GM18873 (cell line): Measurements from ENCODE around the gene CDK5RAP2.
A peak's percentile ranks its signal among the peaks of the same experiment; 100 is the strongest.
"Not testable (repeated sequence)": the region's sequence is repeated elsewhere in the genome, so short reads cannot be mapped to it uniquely, and the experiment has no call there.

ENCODE experiments used
- ATAC-seq: cut with Tn5 transposase; IDR thresholded peaks from one replicate; pipeline ENCODE4 v1.9.1; 2021; ENCODE audit warnings: mild to moderate bottlenecking, moderate library complexity, moderate number of reproducible peaks; ENCODE audit not compliant: unreplicated experiment, low FRiP score

The CDK5RAP2 gene

DNA sequence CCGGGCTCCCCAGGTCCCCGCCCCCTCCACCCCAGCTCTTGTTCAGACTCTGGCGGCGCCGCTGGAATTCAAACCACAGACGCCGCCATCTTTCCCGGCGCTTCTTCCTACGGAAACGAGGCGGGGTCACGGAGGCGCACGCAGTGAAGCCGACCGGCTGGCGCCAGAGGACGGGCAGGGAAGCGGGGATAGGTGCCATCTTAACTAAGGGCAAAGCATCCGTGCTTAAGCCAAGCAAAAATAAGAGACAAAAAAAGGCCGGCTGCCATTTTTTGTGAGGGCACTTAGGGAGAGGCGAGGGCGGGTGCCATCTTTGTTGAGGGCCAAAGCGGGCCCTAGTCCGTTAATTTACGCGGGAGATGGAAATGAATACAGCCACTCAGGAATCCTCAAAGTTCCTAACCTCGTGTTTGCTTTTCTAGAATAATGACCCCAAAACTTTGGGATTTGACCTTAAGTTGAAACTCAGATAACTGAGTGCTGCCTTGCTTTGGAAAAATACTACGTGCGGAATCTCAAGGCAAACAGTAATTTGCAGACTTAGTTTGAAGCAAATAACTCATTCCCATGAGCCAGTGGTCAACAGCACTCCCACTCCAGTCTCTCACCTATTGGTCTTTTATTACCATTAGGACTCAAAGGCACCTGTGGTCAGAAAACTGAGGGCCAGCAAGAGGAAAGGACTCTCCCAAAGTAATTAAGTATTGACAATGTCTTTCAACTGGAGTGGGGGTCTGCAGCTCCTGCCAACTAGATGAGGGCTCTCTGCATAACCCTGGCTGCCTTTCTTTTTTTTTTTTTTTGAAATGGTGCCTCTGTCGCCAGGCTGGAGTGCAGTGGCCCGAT is at the start of gene CDK5RAP2:
Gene CDK5RAP2, minus strand, starts transcription at position 117 of the 846 bp plus-strand sequence. CDS start 189 bp downstream, outside the sequence.
- peak; percentile 93 for ATAC-seq

DNA sequence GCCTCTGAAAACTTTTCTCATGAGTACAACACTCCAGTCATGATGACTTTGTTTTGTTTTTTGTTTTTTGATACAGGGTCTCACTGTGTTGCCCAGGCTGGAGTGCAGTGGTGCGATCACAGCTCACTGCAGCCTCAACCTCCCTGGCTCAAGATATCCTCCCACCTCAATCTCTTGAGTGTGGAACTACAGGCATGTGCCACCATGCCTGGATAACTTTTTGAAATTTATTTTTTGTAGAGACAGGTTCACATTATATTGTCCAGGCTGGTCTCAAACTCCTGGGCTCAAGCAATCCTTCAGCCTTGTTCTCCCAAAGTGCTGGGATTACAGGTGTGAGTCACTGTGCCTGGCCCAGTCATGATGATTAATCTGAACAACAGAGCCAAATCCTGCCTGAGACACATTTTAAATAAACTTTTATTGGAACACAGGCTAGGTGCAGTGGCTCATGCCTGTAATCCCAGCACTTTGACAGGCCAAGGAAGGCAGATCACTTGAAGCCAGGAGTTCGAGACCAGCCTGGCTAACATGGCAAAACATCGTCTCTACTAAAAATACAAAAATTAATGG is 49.0 kb upstream of the CDK5RAP2 start:
- not testable (repeated sequence) for ATAC-seq

DNA sequence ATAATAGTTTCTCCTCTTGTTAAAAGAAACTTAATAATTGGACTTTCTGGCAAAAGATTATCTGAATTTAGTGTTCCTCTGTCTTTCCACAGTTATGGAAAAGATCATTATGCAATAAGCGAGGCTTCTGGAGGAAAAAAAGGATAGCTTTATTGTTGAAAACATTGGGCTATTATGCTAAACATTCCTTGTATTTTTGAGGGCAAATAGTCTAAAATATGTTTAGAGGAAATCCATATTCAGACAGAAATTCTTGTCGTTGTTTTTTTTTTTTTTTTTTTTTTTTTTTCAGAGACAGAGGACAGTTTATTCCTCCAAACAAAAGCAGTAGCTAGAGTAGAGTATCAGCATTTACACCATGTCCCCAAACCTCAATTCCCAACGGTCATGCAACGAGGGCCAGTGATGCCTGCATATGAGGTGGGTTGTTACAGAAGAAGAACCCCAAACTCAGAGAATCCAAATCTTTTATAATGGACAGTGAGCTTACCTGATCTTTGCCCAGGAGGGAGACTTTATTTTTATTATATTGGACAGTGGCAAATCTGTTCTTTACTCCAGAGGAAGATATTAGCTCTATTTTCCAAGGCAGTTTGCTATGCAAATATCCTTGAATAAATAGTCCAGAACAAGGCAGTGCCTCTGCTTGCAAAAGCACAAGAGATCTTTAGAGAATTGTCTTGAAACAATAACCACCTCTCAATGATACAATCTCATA is 48.4 kb upstream of the CDK5RAP2 start:
- no peak for ATAC-seq

DNA sequence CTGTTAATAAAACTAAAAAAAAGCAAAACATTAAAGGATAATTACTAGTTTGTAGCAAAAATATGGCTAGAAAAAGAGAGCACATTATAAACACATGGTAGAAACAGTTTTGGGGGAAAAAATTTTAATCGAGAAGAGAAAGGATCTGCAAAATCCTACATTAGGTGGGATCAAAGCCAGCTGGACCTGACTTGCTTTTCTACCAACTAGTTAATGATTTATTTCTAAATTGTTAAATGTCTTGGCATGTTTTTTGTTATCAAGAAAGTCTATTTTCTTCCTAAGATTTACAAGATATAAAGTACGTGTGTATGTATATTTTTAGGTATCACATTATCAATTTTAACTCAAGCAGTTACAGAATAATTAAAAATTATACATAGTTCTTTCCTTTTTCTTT is 47.1 kb upstream of the CDK5RAP2 start:
- no peak for ATAC-seq

DNA sequence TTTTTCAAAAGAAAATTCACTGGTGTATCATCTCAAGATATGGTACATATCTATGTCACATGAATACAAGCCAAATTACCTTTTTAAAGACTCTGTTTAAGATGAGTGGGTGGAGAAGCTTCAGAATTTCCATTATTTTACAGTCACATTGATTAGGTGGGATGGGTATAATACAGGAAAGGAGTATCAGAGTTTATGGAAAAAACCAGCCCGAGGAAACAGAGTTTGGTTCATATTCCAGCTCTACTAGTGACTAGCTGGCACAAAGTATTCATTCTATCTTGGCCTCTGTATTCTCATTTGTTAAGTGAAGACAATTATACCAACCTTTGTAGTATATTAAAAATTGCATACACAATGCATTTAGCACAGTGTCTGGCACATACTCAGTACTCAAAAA is 46.5 kb upstream of the CDK5RAP2 start:
- no peak for ATAC-seq

DNA sequence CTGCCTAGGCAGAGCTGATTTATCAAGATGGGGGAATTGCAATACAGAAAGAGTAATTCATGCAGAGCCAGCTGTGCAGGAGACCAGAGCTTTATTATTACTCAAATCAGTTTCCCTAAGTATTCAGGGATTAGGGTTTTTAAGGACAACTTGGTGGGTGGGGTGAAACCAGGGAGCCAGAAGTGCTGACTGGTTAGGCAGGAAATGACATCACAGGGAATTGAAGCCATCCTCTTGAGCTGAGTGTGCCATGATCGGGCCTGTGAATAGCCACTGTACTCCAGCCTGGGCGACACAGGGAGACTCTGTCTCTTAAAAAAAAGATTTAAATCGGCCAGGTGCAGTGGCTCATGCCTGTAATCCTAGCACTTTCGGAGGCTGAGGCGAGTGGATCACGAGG is 45.3 kb upstream of the CDK5RAP2 start:
- no peak for ATAC-seq

DNA sequence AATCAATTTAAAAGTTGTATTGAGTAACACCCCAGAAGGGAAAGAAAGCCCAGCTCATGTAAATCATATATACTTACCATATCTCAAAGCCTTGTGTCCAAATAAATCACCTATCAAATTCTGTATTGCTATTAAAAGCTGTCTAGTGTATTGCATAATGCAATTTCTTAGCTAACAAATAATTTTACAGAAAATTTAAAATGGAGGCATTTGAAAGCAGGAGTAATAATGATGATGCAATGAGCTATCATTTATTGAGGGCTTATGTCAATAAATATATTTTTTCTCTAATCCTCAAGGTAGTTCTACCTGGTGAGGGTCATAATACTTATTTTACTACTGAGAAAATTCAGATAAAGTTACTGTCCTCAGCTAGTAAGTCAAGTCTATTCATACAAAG is 42.8 kb upstream of the CDK5RAP2 start:
- ATAC-seq = no peak

DNA sequence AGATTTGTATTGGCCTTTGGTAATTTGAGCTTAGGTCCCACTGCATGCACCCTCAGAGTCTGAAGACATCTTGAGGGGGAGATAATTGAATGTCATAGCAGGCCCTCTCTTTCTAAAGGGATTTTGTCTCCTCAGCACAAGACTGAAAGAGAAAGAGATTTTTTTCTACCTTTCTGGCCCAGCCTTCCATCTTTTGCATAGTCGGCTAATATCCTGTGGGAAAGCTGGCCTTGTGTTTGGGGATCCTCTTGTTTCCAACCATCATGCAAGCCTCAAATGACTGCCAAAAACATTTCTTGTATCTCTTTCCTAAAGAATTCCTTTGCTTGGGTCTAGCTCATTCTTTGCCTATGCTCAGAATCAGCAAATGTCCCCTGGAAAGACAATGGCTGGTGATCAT is 42.0 kb upstream of the CDK5RAP2 start:
- ATAC-seq = no peak

DNA sequence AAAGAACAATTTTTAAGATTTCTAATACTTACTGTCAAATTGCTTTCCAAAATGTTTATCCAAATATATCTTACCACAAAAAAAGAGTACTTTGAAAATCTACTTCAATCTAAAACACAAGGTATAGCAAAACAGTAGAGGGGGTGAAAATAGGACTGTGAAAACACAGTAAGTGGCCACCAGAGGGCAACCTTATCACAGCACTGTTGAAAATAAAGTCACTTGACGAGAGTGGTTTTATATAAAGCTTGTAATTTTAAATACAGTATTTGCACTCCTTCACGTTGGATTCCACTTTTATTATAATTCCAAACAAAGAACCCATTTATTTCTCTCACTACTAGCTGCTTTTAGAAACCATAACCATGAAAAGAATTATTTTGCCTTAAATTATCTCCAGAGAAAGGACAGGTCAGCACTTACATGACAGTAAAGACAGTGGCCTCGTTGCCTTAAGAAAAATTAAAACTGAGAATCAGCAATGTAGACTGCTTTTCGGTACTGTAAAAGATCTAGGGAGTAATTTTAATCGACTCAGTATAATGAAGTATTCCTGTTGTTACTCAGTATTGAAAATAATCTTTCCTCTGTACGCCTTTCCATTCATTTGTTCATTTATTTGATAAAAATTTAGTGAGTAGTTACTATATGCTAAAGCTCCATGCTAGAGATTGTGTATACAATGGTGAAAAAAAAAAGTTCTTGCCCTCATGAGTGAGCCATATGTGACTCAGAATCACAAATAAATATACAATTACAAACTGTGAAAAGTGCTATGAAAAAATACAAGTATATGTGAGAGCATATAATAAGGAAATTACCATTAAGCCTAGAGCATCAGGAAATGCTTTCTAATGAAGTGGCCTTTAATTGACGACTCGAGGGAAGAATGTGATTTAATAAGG is 40.0 kb upstream of the CDK5RAP2 start:
- no peak for ATAC-seq

DNA sequence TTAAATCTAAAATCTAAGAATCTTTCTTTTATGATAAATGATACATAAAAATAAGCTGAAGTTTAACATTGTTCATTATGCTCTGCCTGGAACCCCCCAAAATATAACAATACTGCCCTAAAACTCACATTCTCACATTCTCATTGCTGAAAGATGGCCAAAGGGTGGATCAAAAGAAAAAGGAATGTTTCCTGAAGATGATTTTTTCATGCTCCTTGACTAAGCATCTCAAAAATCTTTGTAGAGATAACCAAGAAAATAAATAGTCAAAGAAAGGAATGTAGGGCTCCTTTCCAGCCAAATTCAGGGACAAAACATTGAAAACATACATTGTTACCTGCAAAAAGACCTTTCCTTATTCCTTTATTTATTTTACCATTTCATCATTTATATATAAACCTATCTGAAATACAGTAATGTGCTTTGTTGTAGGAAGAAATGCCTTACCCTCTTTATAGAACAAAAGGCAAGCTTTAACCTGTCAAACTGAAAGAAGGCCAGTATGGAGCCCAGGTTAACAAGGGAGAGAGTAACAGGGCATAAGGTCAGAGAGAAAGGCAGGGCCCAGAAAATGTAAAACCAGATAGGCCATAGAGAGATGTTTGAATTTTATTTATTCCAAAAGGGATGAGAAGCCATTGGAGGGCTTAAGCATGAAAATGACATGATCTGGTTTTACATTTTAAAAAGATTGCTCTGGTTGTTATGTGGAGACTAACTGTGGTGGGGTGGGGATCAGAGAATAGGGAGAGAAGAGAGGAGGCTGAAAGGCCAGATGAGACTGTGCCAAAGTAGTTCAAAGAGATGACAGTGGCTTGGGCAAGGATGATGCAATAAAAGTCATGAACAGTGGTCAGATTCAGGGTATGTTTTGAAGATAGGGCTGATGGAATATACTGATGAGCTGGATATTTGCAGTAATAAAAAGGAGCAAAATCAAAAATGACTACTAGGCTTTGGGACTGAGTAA is 37.3 kb upstream of the CDK5RAP2 start:
- no peak for ATAC-seq

DNA sequence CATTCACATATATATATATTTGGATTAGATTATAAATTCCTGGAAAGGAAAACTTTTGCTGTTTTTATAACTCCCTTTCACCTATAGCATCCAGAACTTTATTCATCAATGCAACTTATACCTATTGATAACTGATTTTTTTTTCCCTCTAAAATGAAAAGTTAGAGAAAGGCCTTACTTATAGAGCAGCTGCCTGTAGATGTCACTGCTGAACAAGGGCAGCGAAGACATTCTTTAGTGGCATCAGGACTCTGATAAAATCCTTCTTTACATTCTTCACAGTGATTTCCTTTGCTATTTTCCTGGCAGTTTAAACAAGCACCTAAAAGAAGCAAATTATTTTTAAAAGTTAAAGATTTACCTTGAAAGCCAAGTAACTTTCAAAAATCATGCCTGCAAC is 32.3 kb upstream of the CDK5RAP2 start:
- ATAC-seq = no peak

DNA sequence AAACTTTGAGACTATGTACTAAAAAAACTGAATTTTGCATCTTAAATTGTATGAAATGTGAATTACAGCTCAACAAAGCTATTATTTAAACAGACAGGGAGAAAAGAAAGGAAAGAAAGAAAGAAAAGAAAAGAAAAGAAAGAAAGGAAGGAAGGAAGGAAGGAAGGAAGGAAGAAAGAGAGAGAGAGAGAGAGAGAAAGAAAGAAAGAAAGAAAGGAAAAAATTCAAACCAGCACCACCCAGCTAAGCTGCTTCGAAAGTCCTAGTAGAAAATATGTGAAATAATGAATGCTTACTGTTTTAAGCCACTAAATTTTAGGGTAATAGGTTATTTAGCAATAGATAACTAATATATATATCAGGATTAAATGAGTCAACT is 31.7 kb upstream of the CDK5RAP2 start:
- no peak for ATAC-seq

DNA sequence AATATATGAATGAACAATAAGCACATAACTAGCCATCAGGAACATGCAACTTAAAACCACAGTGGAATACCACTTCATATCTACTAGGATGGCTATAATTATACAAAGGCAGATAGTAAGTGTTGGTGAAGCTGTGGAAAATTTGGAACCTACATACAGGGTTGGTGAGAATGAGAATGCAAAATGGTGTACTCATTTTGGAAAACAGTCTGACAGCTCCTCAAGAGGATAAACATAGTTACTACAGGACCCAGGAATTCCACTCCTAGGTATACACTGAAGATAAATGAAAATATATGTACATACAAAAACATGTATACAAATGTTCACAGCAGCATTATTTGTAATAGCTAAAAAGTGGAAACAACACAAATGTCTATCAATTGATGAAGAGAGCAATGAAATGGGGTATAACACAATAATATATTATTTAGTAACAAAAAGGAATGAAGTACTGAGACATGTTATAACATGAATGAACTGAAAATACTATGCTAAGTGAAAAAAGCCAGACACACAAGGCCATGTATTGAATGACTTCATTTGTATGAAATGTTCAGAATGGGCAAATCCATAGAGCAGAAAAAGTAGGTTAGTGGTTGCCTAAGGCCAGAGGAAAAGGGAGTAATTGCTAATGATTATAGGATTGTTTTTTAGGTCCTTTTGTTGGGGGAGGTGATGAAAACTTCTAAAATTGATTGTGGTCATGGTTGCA is 31.2 kb upstream of the CDK5RAP2 start:
- no peak for ATAC-seq

DNA sequence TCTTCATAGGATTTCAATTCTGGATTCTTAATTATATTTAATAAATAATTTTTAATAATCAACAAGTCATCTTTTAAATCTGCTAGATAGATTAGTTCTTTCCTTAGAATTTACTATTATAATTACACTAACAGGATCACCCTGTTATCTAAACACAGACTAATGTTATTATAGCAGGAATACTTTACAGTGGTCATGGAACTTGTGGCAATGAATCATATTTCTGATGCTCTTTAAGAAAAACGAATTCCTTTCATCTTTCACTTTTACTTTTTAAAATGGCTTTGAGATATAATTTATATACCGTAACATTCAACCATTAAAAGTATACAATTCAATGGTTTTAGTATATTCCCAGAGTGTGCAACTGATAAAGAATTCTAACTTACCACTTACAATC is 29.7 kb upstream of the CDK5RAP2 start:
- ATAC-seq = no peak

DNA sequence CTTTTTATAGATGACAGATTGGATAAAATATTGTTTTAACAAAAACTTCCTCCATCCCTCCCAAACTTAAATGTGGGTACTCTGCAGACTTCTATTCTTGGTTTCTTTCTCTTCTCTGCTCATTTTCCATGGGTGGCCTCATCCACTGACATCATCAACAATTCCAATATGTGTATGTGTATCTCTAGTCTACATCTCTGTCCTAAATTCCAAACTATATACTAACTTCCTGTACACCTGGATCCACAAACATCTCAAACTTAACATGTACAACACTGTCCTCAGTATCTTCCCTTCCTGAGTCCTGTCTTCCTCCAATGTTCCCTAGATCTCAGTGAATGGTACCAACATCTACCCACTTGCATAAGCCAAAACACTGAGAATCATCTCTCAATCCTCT is 28.5 kb upstream of the CDK5RAP2 start:
- no peak for ATAC-seq

DNA sequence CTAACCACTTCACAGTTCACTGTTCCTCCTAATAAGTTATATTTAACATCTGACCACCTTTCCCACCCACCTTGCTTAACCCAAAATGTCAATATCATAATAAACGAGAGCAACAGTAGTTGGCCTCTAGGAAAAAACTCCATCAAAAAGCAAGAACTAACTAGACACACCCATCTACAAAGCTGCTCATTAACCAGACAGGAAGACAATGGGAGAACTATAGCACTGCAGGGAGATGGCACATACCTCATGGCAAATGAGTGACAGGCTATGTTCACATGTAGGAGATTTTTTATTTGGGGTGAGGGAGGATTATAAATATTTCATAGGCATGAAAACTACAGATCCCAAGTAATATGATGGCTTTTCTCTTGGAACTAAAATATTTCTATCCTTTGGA is 23.6 kb upstream of the CDK5RAP2 start:
- ATAC-seq = no peak

DNA sequence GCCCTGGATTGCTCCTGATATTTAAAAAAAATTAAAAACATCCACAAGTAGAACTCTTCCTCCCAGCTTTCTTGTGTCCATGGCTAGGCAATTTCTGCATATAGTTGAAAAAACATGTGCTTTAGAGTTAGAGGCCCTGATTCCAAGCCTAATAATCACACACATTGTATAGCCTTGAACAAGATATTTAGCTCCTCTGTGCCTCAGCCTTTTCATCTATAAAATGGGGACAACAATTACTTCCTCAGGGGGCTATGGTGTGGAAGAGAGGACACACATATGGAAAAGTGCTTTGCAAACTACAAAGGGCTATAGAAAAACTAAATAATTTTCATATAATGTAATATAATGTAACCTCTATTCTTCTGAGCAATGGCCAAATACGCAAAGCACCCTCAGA is 23.0 kb upstream of the CDK5RAP2 start:
- no peak for ATAC-seq

DNA sequence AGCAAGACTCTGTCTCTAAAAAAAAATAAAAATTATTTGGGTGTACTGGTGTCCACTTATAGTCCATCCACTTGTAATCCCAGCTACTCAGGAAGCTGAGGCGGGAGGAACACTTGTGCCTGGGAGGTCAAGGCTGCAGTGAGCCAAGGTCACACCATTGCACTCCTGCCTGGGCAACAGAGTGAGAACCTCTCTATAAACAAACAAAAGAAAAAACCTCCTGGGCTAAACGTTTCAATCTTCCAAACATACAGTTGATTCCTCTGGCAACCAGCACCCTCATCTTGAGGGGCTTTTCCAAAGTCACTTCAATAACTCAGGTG is 13.9 kb upstream of the CDK5RAP2 start:
- ATAC-seq = no peak
